OCI-LY7 (cell line): ENCODE measurements around the gene ACER2.

Experiments
- EZH2phosphoT487 ChIP-seq: fragments of 200-600 bp; sonication (generic); IDR thresholded peaks from 2 replicates; pipeline ENCODE4 v1.6.1; 2018; ENCODE audit warnings: low read depth, borderline replicate concordance, mild to moderate bottlenecking, mixed run types, antibody characterized with exemption, low read length, moderate library complexity, mixed read lengths
- TF ChIP-seq, protein P1 (sequence below): fragments of 200-600 bp; sonication (generic); conservative IDR thresholded peaks from 2 replicates; pipeline ENCODE4 v1.5.1; 2014; ENCODE audit warnings: mild to moderate bottlenecking, antibody characterized with exemption, low read length, moderate library complexity, mixed read lengths

DNA sequence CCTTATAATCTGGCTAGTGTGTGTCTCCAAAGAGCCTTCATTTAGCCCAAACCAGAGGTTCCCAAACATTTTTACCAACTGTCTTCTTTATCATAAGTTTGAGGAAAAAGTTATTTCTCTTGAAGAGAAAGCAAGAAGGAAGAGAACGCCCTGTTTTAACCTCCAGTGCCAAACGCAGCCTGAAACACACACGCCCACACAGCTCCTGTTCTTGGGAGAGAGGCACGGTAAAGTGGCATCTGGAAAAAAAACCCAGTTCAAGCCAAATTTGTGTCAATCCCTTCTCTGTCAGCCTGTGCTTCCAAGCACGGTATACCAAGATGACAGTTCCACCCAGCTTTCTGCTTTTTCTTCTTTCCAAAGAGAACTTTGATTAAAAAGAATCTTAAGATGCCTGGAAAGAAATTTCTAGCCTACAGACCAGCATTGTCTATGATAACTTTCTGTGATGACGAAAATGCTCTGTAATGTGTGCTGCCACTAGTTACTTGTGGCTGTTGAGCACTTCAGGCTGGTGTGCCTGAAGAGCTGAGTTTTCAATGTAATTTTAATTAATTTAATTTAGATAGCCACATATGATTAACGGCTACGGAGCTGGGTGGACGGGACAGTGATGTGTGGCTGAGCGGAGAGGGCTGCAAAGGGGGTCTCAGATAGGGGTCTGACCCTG, 62.3 kb downstream of the ACER2 start:
- TF ChIP-seq, protein P1, sequence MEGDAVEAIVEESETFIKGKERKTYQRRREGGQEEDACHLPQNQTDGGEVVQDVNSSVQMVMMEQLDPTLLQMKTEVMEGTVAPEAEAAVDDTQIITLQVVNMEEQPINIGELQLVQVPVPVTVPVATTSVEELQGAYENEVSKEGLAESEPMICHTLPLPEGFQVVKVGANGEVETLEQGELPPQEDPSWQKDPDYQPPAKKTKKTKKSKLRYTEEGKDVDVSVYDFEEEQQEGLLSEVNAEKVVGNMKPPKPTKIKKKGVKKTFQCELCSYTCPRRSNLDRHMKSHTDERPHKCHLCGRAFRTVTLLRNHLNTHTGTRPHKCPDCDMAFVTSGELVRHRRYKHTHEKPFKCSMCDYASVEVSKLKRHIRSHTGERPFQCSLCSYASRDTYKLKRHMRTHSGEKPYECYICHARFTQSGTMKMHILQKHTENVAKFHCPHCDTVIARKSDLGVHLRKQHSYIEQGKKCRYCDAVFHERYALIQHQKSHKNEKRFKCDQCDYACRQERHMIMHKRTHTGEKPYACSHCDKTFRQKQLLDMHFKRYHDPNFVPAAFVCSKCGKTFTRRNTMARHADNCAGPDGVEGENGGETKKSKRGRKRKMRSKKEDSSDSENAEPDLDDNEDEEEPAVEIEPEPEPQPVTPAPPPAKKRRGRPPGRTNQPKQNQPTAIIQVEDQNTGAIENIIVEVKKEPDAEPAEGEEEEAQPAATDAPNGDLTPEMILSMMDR = no peak
- TF ChIP-seq EZH2phosphoT487 = no peak
